Ovary (tissue), 3 donors: ENCODE results near the gene DNAJB9.

ENCODE experiments used
- CTCF ChIP-seq, 3 donors: fragments of 450-650 bp in 2 of 3; fragments of 200-600 bp in 1 of 3; IDR thresholded peaks; one replicate each; pipeline versions ENCODE4 v1.5.1 to v1.8.0; 2016 to 2022; ENCODE audit warnings: antibody characterized with exemption in 3 of 3, mild to moderate bottlenecking in 1 of 3
- EP300 ChIP-seq: sonication (generic); formaldehyde crosslinking; IDR thresholded peaks from one replicate; pipeline ENCODE4 v1.6.1; 2017; ENCODE audit warnings: antibody characterized with exemption
- POLR2A ChIP-seq: fragments of 450-650 bp; IDR thresholded peaks from one replicate; pipeline ENCODE4 v1.6.1; 2017; ENCODE audit warnings: antibody characterized with exemption, mild to moderate bottlenecking, moderate library complexity
- donor health status: DM: no; HTN: no; CAD: no.

- no peak for TF ChIP-seq CTCF (IDR thresholded peaks at IDR 0.05)
- no peak for TF ChIP-seq EP300
- TF ChIP-seq POLR2A: no peak
These were observed 2.8 kb downstream of the DNAJB9 start for GRCh38 chr7:108572480-108572879.
